ENCODE data around the gene FBXL12. TPM values are rescaled to one million over a fixed set of nuclear protein-coding genes. Genes with fewer than 3 reads are reported as not detected.

FBXL12 gene, protein sequence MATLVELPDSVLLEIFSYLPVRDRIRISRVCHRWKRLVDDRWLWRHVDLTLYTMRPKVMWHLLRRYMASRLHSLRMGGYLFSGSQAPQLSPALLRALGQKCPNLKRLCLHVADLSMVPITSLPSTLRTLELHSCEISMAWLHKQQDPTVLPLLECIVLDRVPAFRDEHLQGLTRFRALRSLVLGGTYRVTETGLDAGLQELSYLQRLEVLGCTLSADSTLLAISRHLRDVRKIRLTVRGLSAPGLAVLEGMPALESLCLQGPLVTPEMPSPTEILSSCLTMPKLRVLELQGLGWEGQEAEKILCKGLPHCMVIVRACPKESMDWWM
- total RNA-seq, result 10 to 100 TPM; 13.8 to 28.7 (median 23.5) TPM

DNA sequence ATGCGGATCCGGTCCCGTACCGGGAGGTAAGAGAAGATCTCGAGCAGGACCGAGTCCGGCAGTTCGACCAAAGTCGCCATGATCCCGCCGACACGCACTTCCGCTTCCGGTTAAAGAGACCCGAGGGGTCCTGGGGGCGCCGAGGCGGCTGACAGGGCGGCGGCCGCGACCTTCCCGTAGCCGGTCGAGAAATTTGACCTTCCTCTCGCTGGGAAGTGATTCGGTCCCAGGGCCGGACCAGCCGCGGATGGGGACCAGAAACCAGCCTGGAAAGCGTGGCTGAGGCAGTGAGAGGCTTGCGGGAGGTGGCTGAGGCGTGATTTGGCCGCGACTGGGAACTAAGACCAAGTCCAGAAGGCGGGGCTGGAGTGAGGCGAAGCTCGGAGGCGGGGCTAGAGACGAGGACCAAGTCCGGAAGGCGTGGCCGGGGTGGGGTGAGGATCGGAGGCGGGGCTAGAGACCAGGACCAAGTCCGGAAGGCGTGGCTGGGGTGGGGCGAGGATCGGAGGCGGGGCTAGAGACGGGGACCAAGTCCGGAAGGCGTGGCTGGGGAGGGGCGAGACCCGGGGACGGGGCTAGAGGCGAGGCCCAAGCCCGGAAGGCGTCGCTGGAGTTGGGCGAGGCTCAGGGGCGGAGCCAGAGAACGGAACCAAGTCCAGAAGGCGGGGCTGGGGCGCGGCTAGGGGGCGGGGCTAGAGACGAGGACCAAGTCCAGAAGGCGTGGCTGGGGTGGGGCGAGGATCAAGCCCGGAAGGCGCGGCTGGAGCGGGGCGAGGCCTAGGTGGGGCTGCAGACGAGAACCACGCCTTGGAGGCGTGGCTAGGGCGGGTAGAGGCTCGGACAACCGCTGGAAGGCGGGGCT lies at the start of gene FBXL12:
TSS of gene FBXL12 (minus strand) at position 346 of the 862 bp plus-strand sequence. CDS start at position 80, 266 bp downstream.
- TF ChIP-seq POLR2A (IDR thresholded peaks at IDR 0.05), result peak in 1 of 2 donors; percentile 5
- TF ChIP-seq, protein P1, sequence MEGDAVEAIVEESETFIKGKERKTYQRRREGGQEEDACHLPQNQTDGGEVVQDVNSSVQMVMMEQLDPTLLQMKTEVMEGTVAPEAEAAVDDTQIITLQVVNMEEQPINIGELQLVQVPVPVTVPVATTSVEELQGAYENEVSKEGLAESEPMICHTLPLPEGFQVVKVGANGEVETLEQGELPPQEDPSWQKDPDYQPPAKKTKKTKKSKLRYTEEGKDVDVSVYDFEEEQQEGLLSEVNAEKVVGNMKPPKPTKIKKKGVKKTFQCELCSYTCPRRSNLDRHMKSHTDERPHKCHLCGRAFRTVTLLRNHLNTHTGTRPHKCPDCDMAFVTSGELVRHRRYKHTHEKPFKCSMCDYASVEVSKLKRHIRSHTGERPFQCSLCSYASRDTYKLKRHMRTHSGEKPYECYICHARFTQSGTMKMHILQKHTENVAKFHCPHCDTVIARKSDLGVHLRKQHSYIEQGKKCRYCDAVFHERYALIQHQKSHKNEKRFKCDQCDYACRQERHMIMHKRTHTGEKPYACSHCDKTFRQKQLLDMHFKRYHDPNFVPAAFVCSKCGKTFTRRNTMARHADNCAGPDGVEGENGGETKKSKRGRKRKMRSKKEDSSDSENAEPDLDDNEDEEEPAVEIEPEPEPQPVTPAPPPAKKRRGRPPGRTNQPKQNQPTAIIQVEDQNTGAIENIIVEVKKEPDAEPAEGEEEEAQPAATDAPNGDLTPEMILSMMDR (IDR thresholded peaks at IDR 0.05), result no peak
- WGBS, 2 donors, result 0 to 1% methylated on average over 73 to 82 of the region's 82 CpGs
- H3K4me3 ChIP-seq (ENCODE audit: low read depth, poor library complexity, severe bottlenecking), result peak within 1 kb of the TSS; percentile 71
- DNase-seq (ENCODE audit: low spot score in 2 of 2), result peak; percentile 100
- intact Hi-C loops (cut with DNase I; ENCODE audit: low total_unique reads), result no loop called here

DNA sequence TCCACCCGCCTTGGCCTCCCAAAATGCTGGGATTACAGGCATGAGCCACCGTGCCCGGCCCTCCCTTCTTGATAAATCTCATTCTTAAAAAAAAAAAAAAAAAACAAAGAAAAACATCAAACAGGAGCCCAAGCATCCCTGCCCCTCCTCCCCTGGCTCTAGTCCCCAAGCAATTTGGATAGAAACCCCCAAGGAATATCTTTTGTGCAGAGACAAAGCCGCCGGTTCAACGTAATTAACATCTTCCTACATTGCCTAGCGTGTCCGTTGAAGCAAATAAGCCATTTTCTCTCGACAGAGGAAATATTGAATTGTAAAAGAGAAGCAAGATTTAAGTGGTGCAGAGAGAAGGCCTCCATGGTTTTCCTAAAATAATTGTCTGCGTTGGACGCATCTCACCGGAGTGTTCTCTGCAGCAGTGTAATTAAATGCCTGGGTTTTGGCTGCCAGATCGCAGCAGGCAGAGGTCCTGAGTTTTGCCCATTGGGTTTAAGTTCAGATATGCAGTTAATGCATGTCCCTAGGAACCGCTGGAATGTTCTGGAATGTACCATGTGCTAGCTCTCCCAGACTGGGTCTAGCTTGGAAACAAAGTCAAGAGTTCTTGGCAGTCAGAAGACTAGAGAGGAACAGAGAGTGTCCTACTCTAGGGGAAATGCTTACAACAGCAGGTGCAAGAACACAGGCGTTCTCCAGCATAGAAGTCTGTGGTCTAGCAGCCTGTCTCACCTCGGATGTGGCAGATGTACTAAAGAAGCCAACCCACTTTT lies 47.0 kb upstream of the FBXL12 start:
- H3K4me3 ChIP-seq (ENCODE audit: low read depth, poor library complexity, severe bottlenecking), result no peak overlapping the region
- no peak for DNase-seq (ENCODE audit: low spot score in 2 of 2)
- 80% methylated on average over 16 of the region's 16 CpGs for WGBS, 2 donors
- intact Hi-C loops (cut with DNase I; ENCODE audit: low total_unique reads), result no loop called here
- TF ChIP-seq POLR2A (IDR thresholded peaks at IDR 0.05), result no peak

DNA sequence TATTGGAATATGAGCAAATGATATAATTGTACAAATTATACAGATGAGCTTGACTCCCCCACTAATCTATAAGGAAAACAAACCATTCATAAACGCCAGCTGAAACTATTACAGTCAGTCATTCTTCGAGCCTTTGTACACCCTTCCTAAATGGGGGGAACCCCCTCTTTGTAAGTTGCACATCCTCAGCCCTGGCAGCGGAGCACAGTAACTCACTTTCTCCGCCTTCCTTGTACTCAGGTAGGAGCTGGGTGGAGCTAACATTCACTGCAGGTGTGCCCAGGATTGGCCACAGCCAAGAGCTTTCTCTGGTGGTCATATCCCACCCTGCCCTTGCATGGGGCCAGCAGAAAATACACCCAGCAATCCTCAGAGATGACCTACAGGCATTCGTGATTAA lies 44.9 kb upstream of the FBXL12 start:
- 64 to 68% methylated on average over 5 of the region's 5 CpGs for WGBS, 2 donors
- TF ChIP-seq POLR2A (IDR thresholded peaks at IDR 0.05), result no peak
- TF ChIP-seq, protein P1 (IDR thresholded peaks at IDR 0.05), result no peak
- intact Hi-C loops (cut with DNase I; ENCODE audit: low total_unique reads), result no loop called here

DNA sequence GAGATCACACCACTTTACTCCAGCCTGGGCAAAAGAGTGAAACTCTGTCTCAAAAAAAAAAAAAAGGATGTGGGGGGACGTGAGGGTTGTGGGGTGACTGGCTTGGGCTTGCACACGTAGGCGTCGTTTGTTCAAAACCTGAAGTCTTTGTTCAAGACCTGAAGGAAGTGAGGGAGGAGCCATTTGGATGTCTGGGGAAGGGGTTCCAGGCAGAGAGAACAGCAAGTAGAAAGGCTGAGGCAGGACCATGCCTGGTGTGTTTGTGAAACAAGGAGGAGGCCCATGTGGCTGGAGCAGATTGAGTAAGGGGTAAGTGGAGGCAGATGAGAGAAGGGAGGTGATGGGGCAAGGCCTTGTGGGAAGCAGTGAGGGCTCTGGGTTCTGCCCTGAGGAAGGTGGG lies 44.1 kb upstream of the FBXL12 start:
- no peak overlapping the region for H3K4me3 ChIP-seq (ENCODE audit: low read depth, poor library complexity, severe bottlenecking)
- WGBS, 2 donors, result 82 to 83% methylated on average over 4 of the region's 4 CpGs
- intact Hi-C loops (cut with DNase I; ENCODE audit: low total_unique reads), result no loop called here
- DNase-seq (ENCODE audit: low spot score in 2 of 2), result no peak
- TF ChIP-seq POLR2A (IDR thresholded peaks at IDR 0.05), result no peak
- TF ChIP-seq, protein P1 (IDR thresholded peaks at IDR 0.05), result no peak

More for the DNA sequence above, 44.9 kb upstream of the FBXL12 start:
- no peak overlapping the region for H3K4me3 ChIP-seq (ENCODE audit: low read depth, poor library complexity, severe bottlenecking)
- no peak for DNase-seq (ENCODE audit: low spot score in 2 of 2)

DNA sequence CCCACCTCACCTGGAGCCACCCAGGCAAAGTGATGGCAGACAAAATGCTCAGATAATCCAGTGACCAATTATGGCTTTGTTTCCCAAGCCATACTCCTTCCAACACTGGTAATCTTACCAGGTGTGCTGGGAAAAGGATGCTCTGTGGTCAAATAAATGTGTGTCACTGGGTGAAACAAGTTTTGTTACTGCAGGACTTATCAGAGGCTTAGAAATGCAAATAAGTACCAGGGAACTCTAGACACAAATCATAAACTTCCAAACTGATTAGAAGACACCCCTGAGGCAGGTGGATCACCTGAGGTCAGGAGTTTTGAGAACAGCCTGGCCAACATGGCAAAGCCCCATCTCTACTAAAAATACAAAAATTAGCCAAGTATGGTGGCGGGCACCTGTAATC lies 42.6 kb upstream of the FBXL12 start:
- TF ChIP-seq, protein P1 (IDR thresholded peaks at IDR 0.05), result no peak
- DNase-seq (ENCODE audit: low spot score in 2 of 2), result no peak
- 92 to 100% methylated on average over 1 of the region's 1 CpG for WGBS, 2 donors
- H3K4me3 ChIP-seq (ENCODE audit: low read depth, poor library complexity, severe bottlenecking), result no peak overlapping the region
- intact Hi-C loops (cut with DNase I; ENCODE audit: low total_unique reads), result no loop called here
